ENCODE results near the gene KLHDC2. TPM values are rescaled to one million over a fixed set of nuclear protein-coding genes. Genes with fewer than 3 reads are reported as not detected.

KLHDC2 gene
- total and polyA plus RNA-seq, 2 of the 8 experiments (the other 6 are each of a cell fraction or from before 2014, with no cell fraction given), result 32.9 to 43.4 TPM

GRCh38 chr14:49720744-49721143 lies 47.2 kb upstream of the KLHDC2 start:
- Histone ChIP-seq H2BK120ac (replicated peaks; ENCODE audit: low read depth, low read length) (no peak overlapping the region), H3K23ac (ENCODE audit: insufficient read length) (no peak overlapping the region), H3K4me2 (ENCODE audit: insufficient read depth in 1 of 2, low read depth in 2 of 2, low read length in 2 of 2) (no peak overlapping the region), H2AFZ (ENCODE audit: low read length) (no peak overlapping the region), H3K9ac (replicated peaks in 1 of 4; ENCODE audit: extremely low read depth in 1 of 4, low read depth in 3 of 4, low read length in 3 of 4) (no peak overlapping the region), H2BK12ac (ENCODE audit: low read depth, low read length) (no peak overlapping the region), H3K56ac (replicated peaks; ENCODE audit: insufficient read length, low read depth, low read length) (no peak overlapping the region), H3K79me1 (ENCODE audit: low read depth, low read length) (no peaks in the 10 kb centered on the region), H3K18ac (ENCODE audit: extremely low read depth, low read length) (no peak overlapping the region), H4K8ac (ENCODE audit: extremely low read depth, insufficient read depth, low read length) (no peak overlapping the region), H4K20me1 (replicated peaks in 1 of 2; ENCODE audit: control insufficient read depth in 1 of 2, insufficient read depth in 2 of 2, low read length in 2 of 2) (peaks cover 0 to 1% of the 10 kb centered on the region in 2 experiments), H3K4ac (replicated peaks; ENCODE audit: insufficient read length, low read depth, low read length) (no peak overlapping the region), H3K27me3 (replicated peaks in 1 of 4; ENCODE audit: control insufficient read depth in 3 of 4, extremely low read depth in 1 of 4, insufficient read depth in 3 of 4, low read length in 3 of 4) (peaks cover 0 to 1% (median 0%) of the 10 kb centered on the region in 4 experiments; a peak in 1 of 7 replicates), H3K4me3 (ENCODE audit: extremely low read depth in 1 of 4, insufficient read depth in 2 of 4, low read depth in 3 of 4, low read length in 4 of 4) (no peak overlapping the region), H3K79me2 (ENCODE audit: control insufficient read depth in 1 of 2, insufficient read depth in 2 of 2, low read length in 2 of 2) (no peaks in the 10 kb centered on the region), H3K36me3 (ENCODE audit: control insufficient read depth in 2 of 4, insufficient read depth in 4 of 4, low read length in 3 of 4) (no peaks in the 10 kb centered on the region), H3K14ac (ENCODE audit: insufficient read length) (no peak overlapping the region), H2BK5ac (ENCODE audit: low read depth, low read length) (no peak overlapping the region), H3K4me1 (replicated peaks in 1 of 4; ENCODE audit: control insufficient read depth in 3 of 4, insufficient read depth in 4 of 4, low read length in 3 of 4) (no peaks in the 10 kb centered on the region), H3K9me3 (ENCODE audit: insufficient read depth in 2 of 2, low read depth in 1 of 2, low read length in 1 of 2) (no peaks in the 10 kb centered on the region), H4K5ac (ENCODE audit: insufficient read length, low read depth, low read length) (no peak overlapping the region), H2BK15ac (ENCODE audit: low read length) (no peak overlapping the region), H3K23me2 (ENCODE audit: low read depth, low read length) (no peaks in the 10 kb centered on the region), H4K91ac (replicated peaks; ENCODE audit: insufficient read length, low read length) (no peak overlapping the region), H2BK20ac (ENCODE audit: low read length) (no peak overlapping the region), H3K27ac (ENCODE audit: low read depth, low read length) (no peak overlapping the region), H2AK5ac (ENCODE audit: low read depth, low read length) (no peak overlapping the region)
- ChIA-PET POLR2A (ENCODE audit: partially characterized antibody) (no interaction called here), CTCF (ENCODE audit: partially characterized antibody) (interaction anchor here (0.6 kb wide), 1 partner anchor 75 kb away, joined by 3 read pairs; no protein-coding TSS in a partner anchor)
- no peak for TF ChIP-seq YY1 (IDR thresholded peaks at IDR 0.05; ENCODE audit: low read depth, low read length)
- TF ChIP-seq SIRT6 (IDR thresholded peaks at IDR 0.05; ENCODE audit: low read length), result no peak
- no peak for TF ChIP-seq POLR2AphosphoS5 (IDR thresholded peaks at IDR 0.05; ENCODE audit: low read depth, low read length)
- no peak for TF ChIP-seq HDAC2 (IDR thresholded peaks at IDR 0.05; ENCODE audit: borderline replicate concordance in 1 of 2, low read depth in 2 of 2, low read length in 2 of 2)
- no peak for TF ChIP-seq FOSL1 (IDR thresholded peaks at IDR 0.05; ENCODE audit: insufficient read depth, low read depth, low read length)
- no peak for TF ChIP-seq TBP (IDR thresholded peaks at IDR 0.05; ENCODE audit: low read depth, low read length)
- TF ChIP-seq TCF12 (IDR thresholded peaks at IDR 0.05; ENCODE audit: low read depth, low read length), result no peak
- TF ChIP-seq SIN3A (conservative IDR thresholded peaks at IDR 0.05 in 1 of 2, IDR thresholded peaks at IDR 0.05 in 1 of 2; ENCODE audit: low read depth in 1 of 2, low read length in 2 of 2), result no peak
- no peak for TF ChIP-seq ATF3 (IDR thresholded peaks at IDR 0.05; ENCODE audit: insufficient read depth, low read depth, low read length)
- TF ChIP-seq KDM4A (IDR thresholded peaks at IDR 0.05; ENCODE audit: low read depth, low read length, severe bottlenecking), result no peak
- no peak for TF ChIP-seq CEBPB (IDR thresholded peaks at IDR 0.05; ENCODE audit: low read depth, low read length)
- TF ChIP-seq TEAD4 (IDR thresholded peaks at IDR 0.05; ENCODE audit: low read depth, low read length), result no peak
- no peak for TF ChIP-seq ASH2L (IDR thresholded peaks at IDR 0.05; ENCODE audit: low read length)
- TF ChIP-seq RXRA (IDR thresholded peaks at IDR 0.05; ENCODE audit: insufficient read depth, low read depth, low read length), result no peak
- no peak for TF ChIP-seq MAFK (IDR thresholded peaks at IDR 0.05; ENCODE audit: low read depth, low read length)
- FAIRE-seq (no peak), DNase-seq (ENCODE audit: low read depth in 1 of 2, low spot score in 2 of 2) (no peak)

Data from H1 (cell line).